Measurements from ENCODE around the gene CRNKL1. TPM values are rescaled to one million over a fixed set of nuclear protein-coding genes. Genes with fewer than 3 reads are reported as not detected.

Gene CRNKL1
- total and polyA plus RNA-seq, 7 donors: 20.1 to 30.6 (median 23.2) TPM

DNA sequence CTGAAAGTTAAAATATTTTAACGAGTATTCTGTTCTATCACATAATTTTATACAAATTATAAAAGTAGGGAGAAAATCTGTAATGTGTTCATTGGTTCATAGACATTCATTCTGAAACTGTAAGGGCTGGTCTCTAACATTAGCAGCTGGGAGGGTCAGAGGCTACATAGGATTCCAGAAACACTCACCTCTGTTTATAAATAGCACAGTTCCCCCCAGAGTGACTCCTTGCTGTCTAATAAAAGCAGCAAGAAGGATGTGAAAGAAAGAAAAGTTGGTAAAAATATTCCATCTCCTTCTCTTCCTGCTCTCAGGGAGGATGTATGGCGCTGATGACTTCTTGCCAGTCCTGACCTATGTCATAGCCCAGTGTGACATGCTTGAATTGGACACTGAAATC is 60.4 kb downstream of the CRNKL1 start:
- H3K36me3 ChIP-seq (ENCODE audit: insufficient read depth in 1 of 2, low read depth in 1 of 2): peaks cover 0 to 25% of the 10 kb centered on the region in 2 donors
- no peak for DNase-seq
- no peaks in the 10 kb centered on the region for H3K9me3 ChIP-seq
- TF ChIP-seq, protein P1, sequence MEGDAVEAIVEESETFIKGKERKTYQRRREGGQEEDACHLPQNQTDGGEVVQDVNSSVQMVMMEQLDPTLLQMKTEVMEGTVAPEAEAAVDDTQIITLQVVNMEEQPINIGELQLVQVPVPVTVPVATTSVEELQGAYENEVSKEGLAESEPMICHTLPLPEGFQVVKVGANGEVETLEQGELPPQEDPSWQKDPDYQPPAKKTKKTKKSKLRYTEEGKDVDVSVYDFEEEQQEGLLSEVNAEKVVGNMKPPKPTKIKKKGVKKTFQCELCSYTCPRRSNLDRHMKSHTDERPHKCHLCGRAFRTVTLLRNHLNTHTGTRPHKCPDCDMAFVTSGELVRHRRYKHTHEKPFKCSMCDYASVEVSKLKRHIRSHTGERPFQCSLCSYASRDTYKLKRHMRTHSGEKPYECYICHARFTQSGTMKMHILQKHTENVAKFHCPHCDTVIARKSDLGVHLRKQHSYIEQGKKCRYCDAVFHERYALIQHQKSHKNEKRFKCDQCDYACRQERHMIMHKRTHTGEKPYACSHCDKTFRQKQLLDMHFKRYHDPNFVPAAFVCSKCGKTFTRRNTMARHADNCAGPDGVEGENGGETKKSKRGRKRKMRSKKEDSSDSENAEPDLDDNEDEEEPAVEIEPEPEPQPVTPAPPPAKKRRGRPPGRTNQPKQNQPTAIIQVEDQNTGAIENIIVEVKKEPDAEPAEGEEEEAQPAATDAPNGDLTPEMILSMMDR (IDR thresholded peaks at IDR 0.05): no peak
- peak overlapping the region; percentile 41 for H3K27ac ChIP-seq
- H3K4me3 ChIP-seq: no peak overlapping the region
- ATAC-seq: no peak
- intact Hi-C loops (cut with DNase I): loop anchor here (5.0 to 10.0 kb wide), 3 partner anchors 55 to 300 kb away; no protein-coding TSS in a partner anchor
- H3K27me3 ChIP-seq (ENCODE audit: insufficient read depth in 3 of 3, low read length in 2 of 3): no peaks in the 10 kb centered on the region
- whole genome bisulfite sequencing, 3 donors: 81 to 89% (median 82%) methylated on average over 2 of the region's 2 CpGs
- H3K4me1 ChIP-seq: peaks cover 70% of the 10 kb centered on the region

DNA sequence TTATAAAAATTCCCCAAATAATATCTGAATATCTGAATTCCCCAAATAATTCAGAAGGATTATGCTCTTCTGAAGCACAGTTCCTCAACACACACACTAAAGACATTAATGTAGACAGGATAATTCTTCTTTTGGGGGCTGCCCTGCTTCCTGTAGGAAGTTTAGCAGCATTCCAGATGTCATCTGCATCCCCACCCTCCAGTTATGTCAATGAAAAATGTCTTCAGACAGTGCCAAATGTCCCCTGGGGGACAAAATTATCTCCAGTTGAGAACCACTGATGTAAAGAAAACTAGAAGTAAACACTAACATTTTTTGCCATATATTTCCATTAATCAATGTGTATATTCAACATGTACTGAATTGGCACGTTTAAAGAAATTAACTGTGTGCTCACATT is 61.0 kb downstream of the CRNKL1 start:
- ATAC-seq (no peak), DNase-seq (no peak)
- Histone ChIP-seq H3K4me1 (peaks cover 70% of the 10 kb centered on the region), H3K36me3 (ENCODE audit: insufficient read depth in 1 of 2, low read depth in 1 of 2) (peaks cover 0 to 20% of the 10 kb centered on the region in 2 donors), H3K9me3 (no peaks in the 10 kb centered on the region), H3K27me3 (ENCODE audit: insufficient read depth in 3 of 3, low read length in 2 of 3) (no peaks in the 10 kb centered on the region), H3K4me3 (no peak overlapping the region), H3K27ac (peak overlapping the region; percentile 25)
- TF ChIP-seq, protein P1 (IDR thresholded peaks at IDR 0.05): no peak
- intact Hi-C loops (cut with DNase I): loop anchor here (5.0 to 10.0 kb wide), 3 partner anchors 54 to 299 kb away; no protein-coding TSS in a partner anchor
- WGBS, 3 donors: 39 to 51% (median 45%) methylated on average over 1 of the region's 1 CpG

DNA sequence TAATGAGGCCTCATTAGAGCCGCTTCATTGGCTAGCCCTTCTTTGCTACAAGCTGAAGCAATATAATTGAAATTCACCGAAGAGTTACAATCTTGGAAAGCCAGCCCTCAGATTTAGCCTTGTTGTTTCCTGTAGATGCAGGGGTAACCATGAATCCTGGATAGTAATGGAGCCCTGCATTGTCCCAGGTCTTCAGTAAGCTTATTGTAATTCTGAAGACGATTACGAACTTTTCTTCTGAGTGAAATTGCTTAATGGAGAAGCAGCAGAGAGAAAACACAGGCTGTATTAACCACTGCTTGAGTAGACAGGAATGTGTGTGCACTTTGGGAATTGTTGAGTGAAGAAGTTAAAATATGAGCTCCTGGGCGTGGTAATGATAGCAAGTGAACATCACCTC is 61.4 kb downstream of the CRNKL1 start:
- H3K9me3 ChIP-seq: no peaks in the 10 kb centered on the region
- ATAC-seq (no peak), DNase-seq (no peak)
- peak overlapping the region; percentile 25 for H3K27ac ChIP-seq
- intact Hi-C loops (cut with DNase I): loop anchor here (5.0 to 10.0 kb wide), 3 partner anchors 54 to 299 kb away; no protein-coding TSS in a partner anchor
- TF ChIP-seq, protein P1 (IDR thresholded peaks at IDR 0.05): no peak
- no peak overlapping the region for H3K4me3 ChIP-seq
- peaks cover 0 to 20% of the 10 kb centered on the region in 2 donors for H3K36me3 ChIP-seq (ENCODE audit: insufficient read depth in 1 of 2, low read depth in 1 of 2)
- H3K4me1 ChIP-seq: peaks cover 70% of the 10 kb centered on the region
- 82 to 87% (median 86%) methylated on average over 5 of the region's 5 CpGs for WGBS, 3 donors
- H3K27me3 ChIP-seq (ENCODE audit: insufficient read depth in 3 of 3, low read length in 2 of 3): no peaks in the 10 kb centered on the region

DNA sequence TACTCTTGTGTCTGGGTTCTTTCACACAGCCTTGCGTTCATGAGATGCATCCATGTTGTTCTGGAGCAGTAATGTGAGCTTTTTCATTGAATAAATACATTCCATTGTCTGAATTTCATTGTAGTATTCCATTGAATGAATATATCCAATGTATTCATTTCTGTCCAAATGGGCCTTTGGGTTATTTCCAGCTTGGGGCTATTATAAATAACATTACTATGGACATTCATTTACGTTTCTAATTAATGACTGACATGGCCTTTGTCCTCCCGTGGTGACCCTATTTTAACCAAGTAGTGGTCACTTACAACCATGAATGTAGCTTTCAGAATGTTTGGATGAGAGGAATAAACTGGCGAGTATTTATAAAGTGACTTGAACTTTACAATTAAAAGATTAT is 65.2 kb downstream of the CRNKL1 start:
- Histone ChIP-seq H3K27ac (no peak overlapping the region), H3K4me1 (peaks cover 47% of the 10 kb centered on the region), H3K36me3 (ENCODE audit: insufficient read depth in 1 of 2, low read depth in 1 of 2) (peaks cover 0 to 18% of the 10 kb centered on the region in 2 donors), H3K4me3 (no peak overlapping the region), H3K27me3 (ENCODE audit: insufficient read depth in 3 of 3, low read length in 2 of 3) (no peaks in the 10 kb centered on the region), H3K9me3 (no peaks in the 10 kb centered on the region)
- 73 to 80% (median 74%) methylated on average over 4 of the region's 4 CpGs for WGBS, 3 donors
- ATAC-seq: no peak
- TF ChIP-seq, protein P1 (IDR thresholded peaks at IDR 0.05): no peak
- intact Hi-C loops (cut with DNase I): no loop called here
- no peak for DNase-seq

DNA sequence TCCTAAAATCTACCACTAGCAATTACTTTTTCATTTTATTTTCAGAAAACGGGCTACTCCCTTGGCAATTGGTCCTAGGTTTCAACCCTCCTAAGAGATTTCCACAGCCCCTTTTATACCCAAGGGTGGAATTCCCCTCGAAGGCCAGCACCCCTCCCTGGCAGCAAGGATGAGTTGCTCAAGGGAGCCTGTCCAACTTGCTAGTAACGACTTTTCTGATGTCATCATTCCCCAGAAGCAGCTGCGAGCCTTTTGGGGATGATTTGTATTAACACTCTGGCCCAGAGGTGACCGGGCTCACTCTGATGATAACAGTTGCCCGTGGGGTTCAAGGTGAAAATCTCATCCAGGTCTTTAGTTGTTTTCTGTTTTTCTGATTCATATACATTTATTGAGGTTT is 65.8 kb downstream of the CRNKL1 start:
- 17 to 25% (median 19%) methylated on average over 6 of the region's 6 CpGs for WGBS, 3 donors
- ATAC-seq: peak; percentile 49 to 87 (median 66)
- DNase-seq: no peak

More for the DNA sequence above, 65.8 kb downstream of the CRNKL1 start:
- peak overlapping the region; percentile 47 for H3K27ac ChIP-seq
- H3K9me3 ChIP-seq: no peaks in the 10 kb centered on the region
- intact Hi-C loops (cut with DNase I): no loop called here
- TF ChIP-seq, protein P1 (IDR thresholded peaks at IDR 0.05): no peak
- H3K4me3 ChIP-seq: no peak overlapping the region
- peaks cover 0 to 18% of the 10 kb centered on the region in 2 donors for H3K36me3 ChIP-seq (ENCODE audit: insufficient read depth in 1 of 2, low read depth in 1 of 2)
- H3K4me1 ChIP-seq: peaks cover 41% of the 10 kb centered on the region
- no peaks in the 10 kb centered on the region for H3K27me3 ChIP-seq (ENCODE audit: insufficient read depth in 3 of 3, low read length in 2 of 3)

Measured in psoas muscle (tissue), 8 donors.